Esophagus (tissue), 2 donors: ENCODE measurements around the gene CCSER2. TPM values are rescaled to one million over a fixed set of nuclear protein-coding genes. Genes with fewer than 3 reads are reported as not detected.
"Not testable (repeated sequence)": the region's sequence is repeated elsewhere in the genome, so short reads cannot be mapped to it uniquely, and the experiment has no call there.

ENCODE experiments used
- H3K27ac ChIP-seq, 2 donors: one replicate each; pipeline ENCODE4 v1.5.1; 2013; ENCODE audit warnings: low read depth in 2 of 2, mild to moderate bottlenecking in 2 of 2, inconsistent platforms in 1 of 2, low read length in 1 of 2, moderate library complexity in 1 of 2
- H3K27me3 ChIP-seq, 2 donors: one replicate each; pipeline ENCODE4 v1.6.1; 2013; ENCODE audit warnings: low read length in 2 of 2, control low read depth in 1 of 2, mild to moderate bottlenecking in 1 of 2; ENCODE audit not compliant: insufficient read depth in 2 of 2, control insufficient read depth in 1 of 2
- H3K36me3 ChIP-seq, 2 donors: one replicate each; pipeline ENCODE4 v1.6.1; 2013; ENCODE audit warnings: low read length in 1 of 2; ENCODE audit not compliant: control insufficient read depth in 2 of 2, insufficient read depth in 2 of 2
- H3K4me1 ChIP-seq, 2 donors: one replicate each; pipeline ENCODE4 v1.6.1; 2013; ENCODE audit warnings: low read length in 1 of 2; ENCODE audit not compliant: control insufficient read depth in 2 of 2, insufficient read depth in 2 of 2
- H3K4me3 ChIP-seq, 2 donors: one replicate each; pipeline ENCODE4 v1.5.1; 2013; ENCODE audit warnings: low read length in 2 of 2, mild to moderate bottlenecking in 2 of 2, low read depth in 1 of 2, moderate library complexity in 1 of 2
- H3K9me3 ChIP-seq, 2 donors: one replicate each; pipeline ENCODE4 v1.6.1; 2013; ENCODE audit warnings: mild to moderate bottlenecking in 2 of 2, low read depth in 1 of 2, low read length in 1 of 2, moderate library complexity in 1 of 2; ENCODE audit not compliant: control insufficient read depth in 2 of 2, insufficient read depth in 1 of 2
- WGBS, 2 donors: extraction: QIAGEN DNeasy Blood & Tissue Kit; methylation state at CpG; one replicate each; pipeline ENCODE4 v1.1.7; 2013; 5-methylcytosine and 5-hydroxymethylcytosine counted together
- polyA plus RNA-seq, 2 donors: library from polyadenylated mRNA; stranded (reverse); fragments of 200-250 nt; gene quantifications; one replicate each; pipeline ENCODE4 v1.2.3, GENCODE V29; 2013
- donor health status: healthy with polysubstance abuse.
- donor health status: Bipolar disorder and iron deficiency.

Gene CCSER2
- polyA plus RNA-seq, 2 donors, result 10.0 to 11.6 TPM

- 49 to 52% methylated on average over 5 of the region's 5 CpGs for WGBS, 2 donors
- H3K27me3 ChIP-seq, H3K4me1 ChIP-seq, H3K9me3 ChIP-seq, H3K4me3 ChIP-seq, H3K36me3 ChIP-seq: not testable (repeated sequence)
- peak overlapping the region in 1 of 2 donors; percentile 13 for H3K27ac ChIP-seq
Observed at GRCh38 chr10:84527386-84527785, 199.0 kb downstream of the CCSER2 start.

DNA sequence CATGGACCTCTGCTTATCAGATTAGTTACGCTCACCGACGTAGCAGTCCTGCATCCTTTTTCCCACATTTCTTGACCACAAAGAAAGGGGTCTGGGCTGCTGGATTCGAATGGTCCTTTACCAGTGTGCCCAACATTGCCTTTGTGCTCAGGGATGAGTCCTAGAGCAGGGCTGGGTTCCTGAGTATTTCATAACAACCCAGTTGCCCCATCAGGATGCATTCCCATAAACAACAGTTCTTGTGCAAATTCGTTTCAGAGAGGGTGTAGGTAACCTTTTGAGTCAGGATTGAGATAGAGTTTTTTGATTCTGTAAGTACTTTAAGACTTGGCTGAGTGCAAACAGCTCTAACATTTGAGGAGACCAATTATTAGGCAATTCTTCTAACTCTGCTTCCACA, 200.1 kb downstream of the CCSER2 start:
- H3K4me3 ChIP-seq, H3K4me1 ChIP-seq, H3K27ac ChIP-seq, H3K36me3 ChIP-seq, H3K9me3 ChIP-seq, H3K27me3 ChIP-seq: not testable (repeated sequence)
- WGBS, 2 donors, result 76 to 83% methylated on average over 5 of the region's 5 CpGs

- Histone ChIP-seq H3K4me1 (peaks cover 0 to 2% of the 10 kb centered on the region in 2 donors), H3K27ac (no peak overlapping the region), H3K27me3 (no peaks in the 10 kb centered on the region), H3K36me3 (no peaks in the 10 kb centered on the region), H3K4me3 (no peak overlapping the region), H3K9me3 (no peaks in the 10 kb centered on the region)
- 88 to 92% methylated on average over 9 of the region's 9 CpGs for WGBS, 2 donors
Observed at GRCh38 chr10:84530724-84531325, 202.4 kb downstream of the CCSER2 start.

DNA sequence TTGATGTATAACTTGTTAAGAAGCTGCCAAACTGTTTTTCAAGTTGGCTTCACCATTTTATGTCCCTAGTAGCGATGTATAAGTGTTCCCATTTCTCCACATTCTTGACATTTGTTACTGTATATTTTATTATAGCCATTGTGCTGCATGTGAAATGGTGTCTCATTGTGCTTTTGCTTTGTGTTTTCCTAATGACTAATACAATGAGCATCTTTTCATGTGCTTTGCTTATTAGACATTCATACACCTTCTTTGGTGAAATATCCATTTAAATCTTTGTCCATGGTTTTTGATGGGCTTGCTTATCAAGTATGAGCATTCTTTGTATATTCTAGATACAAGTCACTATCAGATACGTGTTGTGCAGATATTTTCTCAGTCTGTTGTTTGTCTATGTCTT, 203.0 kb downstream of the CCSER2 start:
- 91 to 94% methylated on average over 2 of the region's 2 CpGs for WGBS, 2 donors
- H3K4me3 ChIP-seq, result no peak overlapping the region
- H3K27me3 ChIP-seq, result no peaks in the 10 kb centered on the region
- no peak overlapping the region for H3K27ac ChIP-seq
- H3K4me1 ChIP-seq, result peaks cover 0 to 2% of the 10 kb centered on the region in 2 donors
- H3K36me3 ChIP-seq, result no peaks in the 10 kb centered on the region
- no peaks in the 10 kb centered on the region for H3K9me3 ChIP-seq

- Histone ChIP-seq H3K27me3 (no peaks in the 10 kb centered on the region), H3K9me3 (no peaks in the 10 kb centered on the region), H3K4me3 (no peak overlapping the region), H3K4me1 (peaks cover 0 to 2% of the 10 kb centered on the region in 2 donors), H3K36me3 (no peaks in the 10 kb centered on the region), H3K27ac (no peak overlapping the region)
- WGBS, 2 donors, result 78 to 83% methylated on average over 2 of the region's 2 CpGs
Observed at GRCh38 chr10:84534168-84534567, 205.8 kb downstream of the CCSER2 start.

- Histone ChIP-seq H3K36me3 (no peaks in the 10 kb centered on the region), H3K27me3 (no peaks in the 10 kb centered on the region), H3K4me3 (no peak overlapping the region), H3K4me1 (no peaks in the 10 kb centered on the region), H3K9me3 (no peaks in the 10 kb centered on the region), H3K27ac (no peak overlapping the region)
- WGBS, 2 donors, result 7 to 9% methylated on average over 8 of the region's 8 CpGs
Observed at GRCh38 chr10:84537447-84537931, 209.1 kb downstream of the CCSER2 start.

DNA sequence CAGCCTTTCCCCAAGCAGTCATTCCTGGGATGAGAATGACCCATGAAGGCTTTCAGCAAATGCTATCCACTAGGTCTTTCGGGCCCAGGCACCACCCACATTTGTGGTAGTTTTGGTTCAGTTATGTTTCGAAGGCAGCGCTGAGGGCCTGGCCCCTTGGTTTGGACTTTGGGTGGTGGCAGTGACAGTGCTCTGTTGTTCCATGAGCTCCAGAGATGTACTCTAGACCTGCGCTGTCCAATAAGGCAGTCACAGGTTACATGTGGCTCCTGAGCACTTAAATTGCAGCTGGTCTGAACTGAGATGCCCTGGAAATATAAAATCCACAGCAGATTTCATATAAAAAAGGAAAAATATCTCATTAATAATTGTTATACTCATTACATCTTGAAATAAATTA, 209.6 kb downstream of the CCSER2 start:
- 89 to 92% methylated on average over 4 of the region's 4 CpGs for WGBS, 2 donors
- H3K27ac ChIP-seq, result no peak overlapping the region
- no peaks in the 10 kb centered on the region for H3K9me3 ChIP-seq
- no peaks in the 10 kb centered on the region for H3K27me3 ChIP-seq
- H3K36me3 ChIP-seq, result no peaks in the 10 kb centered on the region
- H3K4me1 ChIP-seq, result no peaks in the 10 kb centered on the region
- no peak overlapping the region for H3K4me3 ChIP-seq

GRCh38 chr10:84539216-84539615, 210.8 kb downstream of the CCSER2 start:
- Histone ChIP-seq H3K27me3 (no peaks in the 10 kb centered on the region), H3K4me1 (no peaks in the 10 kb centered on the region), H3K9me3 (no peaks in the 10 kb centered on the region), H3K36me3 (no peaks in the 10 kb centered on the region), H3K27ac (no peak overlapping the region), H3K4me3 (no peak overlapping the region)
- WGBS, 2 donors, result 71 to 75% methylated on average over 3 of the region's 3 CpGs

DNA sequence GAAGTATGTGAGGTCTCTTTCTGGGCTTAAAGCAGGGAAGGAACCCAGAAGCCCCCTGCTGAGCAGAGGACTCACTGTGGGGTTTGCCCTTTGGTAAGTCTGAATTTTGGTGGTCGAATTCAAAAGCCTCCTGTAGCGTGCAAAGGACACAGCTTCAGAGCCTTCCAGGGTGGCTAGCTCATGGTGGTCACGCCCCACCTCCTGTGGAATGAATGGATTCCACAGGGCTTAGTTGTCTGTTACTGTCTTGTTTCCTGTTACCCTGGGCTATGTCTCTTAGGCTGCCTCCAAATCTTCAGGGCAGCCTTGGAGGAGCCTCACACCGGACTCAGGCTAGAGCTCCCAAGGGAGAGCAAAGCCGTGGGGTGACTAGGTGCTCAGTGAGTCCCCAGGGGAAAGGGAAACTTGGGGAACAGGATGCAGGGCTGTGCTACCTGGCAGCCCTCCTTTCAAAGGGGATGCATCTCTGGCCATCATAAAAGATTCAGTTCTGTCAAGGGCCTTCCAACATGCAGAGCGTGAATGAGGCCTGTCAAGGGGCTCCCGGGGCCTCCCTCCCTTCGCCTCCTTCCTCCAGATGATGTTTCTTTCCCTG, 211.7 kb downstream of the CCSER2 start:
- no peak overlapping the region for H3K4me3 ChIP-seq
- H3K36me3 ChIP-seq, result no peaks in the 10 kb centered on the region

More for the DNA sequence above, 211.7 kb downstream of the CCSER2 start:
- Histone ChIP-seq H3K9me3 (no peaks in the 10 kb centered on the region), H3K27ac (no peak overlapping the region), H3K4me1 (no peaks in the 10 kb centered on the region), H3K27me3 (no peaks in the 10 kb centered on the region)
- 21 to 26% methylated on average over 8 of the region's 8 CpGs for WGBS, 2 donors
